ENCODE data around the gene CLEC9A.

CLEC9A gene

GRCh38 chr12:10052193-10052913 is 21.9 kb downstream of the CLEC9A start:
- TF ChIP-seq, protein P1, sequence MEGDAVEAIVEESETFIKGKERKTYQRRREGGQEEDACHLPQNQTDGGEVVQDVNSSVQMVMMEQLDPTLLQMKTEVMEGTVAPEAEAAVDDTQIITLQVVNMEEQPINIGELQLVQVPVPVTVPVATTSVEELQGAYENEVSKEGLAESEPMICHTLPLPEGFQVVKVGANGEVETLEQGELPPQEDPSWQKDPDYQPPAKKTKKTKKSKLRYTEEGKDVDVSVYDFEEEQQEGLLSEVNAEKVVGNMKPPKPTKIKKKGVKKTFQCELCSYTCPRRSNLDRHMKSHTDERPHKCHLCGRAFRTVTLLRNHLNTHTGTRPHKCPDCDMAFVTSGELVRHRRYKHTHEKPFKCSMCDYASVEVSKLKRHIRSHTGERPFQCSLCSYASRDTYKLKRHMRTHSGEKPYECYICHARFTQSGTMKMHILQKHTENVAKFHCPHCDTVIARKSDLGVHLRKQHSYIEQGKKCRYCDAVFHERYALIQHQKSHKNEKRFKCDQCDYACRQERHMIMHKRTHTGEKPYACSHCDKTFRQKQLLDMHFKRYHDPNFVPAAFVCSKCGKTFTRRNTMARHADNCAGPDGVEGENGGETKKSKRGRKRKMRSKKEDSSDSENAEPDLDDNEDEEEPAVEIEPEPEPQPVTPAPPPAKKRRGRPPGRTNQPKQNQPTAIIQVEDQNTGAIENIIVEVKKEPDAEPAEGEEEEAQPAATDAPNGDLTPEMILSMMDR (IDR thresholded peaks at IDR 0.05; ENCODE audit: insufficient read depth, low read length, missing control alignments) = no peak
- DNase-seq (ENCODE audit: low read depth, low spot score) = no peak
- CTCF ChIA-PET = no interaction called here
- POLR2A ChIA-PET = no interaction called here
- H3K4me3 ChIP-seq (ENCODE audit: low read depth, low read length) = no peak overlapping the region

- ChIA-PET CTCF (no interaction called here), POLR2A (no interaction called here)
- no peak overlapping the region for H3K4me3 ChIP-seq (ENCODE audit: low read depth, low read length)
- TF ChIP-seq, protein P1 (IDR thresholded peaks at IDR 0.05; ENCODE audit: insufficient read depth, low read length, missing control alignments) = no peak
- DNase-seq (ENCODE audit: low read depth, low spot score) = no peak
These were observed 27.9 kb downstream of the CLEC9A start for GRCh38 chr12:10058387-10058786.

DNA sequence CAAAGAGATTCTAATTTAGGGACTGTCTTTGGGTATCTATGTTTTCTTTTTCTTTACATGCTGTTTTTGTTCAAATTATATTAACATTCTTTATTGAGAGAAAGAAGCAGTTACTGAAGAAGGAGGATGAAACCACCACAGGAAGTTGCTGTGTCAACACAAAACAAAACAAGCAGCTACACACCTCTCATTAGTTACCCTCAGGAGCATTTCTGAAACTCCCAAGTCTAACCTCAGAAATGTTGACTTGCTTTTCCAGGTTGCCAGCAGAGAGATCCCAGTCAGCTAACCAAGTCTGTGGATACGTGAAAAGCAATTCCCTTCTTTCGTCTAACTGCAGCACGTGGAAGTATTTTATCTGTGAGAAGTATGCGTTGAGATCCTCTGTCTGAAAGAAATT is 34.8 kb downstream of the CLEC9A start:
- CTCF ChIA-PET = no interaction called here

GRCh38 chr12:10067264-10067663 is 36.8 kb downstream of the CLEC9A start:
- ChIA-PET POLR2A (no interaction called here), CTCF (interaction anchor here (2.4 kb wide), 1 partner anchor 33 kb away, joined by 7 read pairs; no protein-coding TSS in a partner anchor)
- DNase-seq (ENCODE audit: low read depth, low spot score) = no peak
- no peak overlapping the region for H3K4me3 ChIP-seq (ENCODE audit: low read depth, low read length)
- TF ChIP-seq, protein P1 (IDR thresholded peaks at IDR 0.05; ENCODE audit: insufficient read depth, low read length, missing control alignments) = no peak

More for the DNA sequence above, 34.8 kb downstream of the CLEC9A start:
- no peak overlapping the region for H3K4me3 ChIP-seq (ENCODE audit: low read depth, low read length)
- TF ChIP-seq, protein P1 (IDR thresholded peaks at IDR 0.05; ENCODE audit: insufficient read depth, low read length, missing control alignments) = no peak
- POLR2A ChIA-PET = no interaction called here
- DNase-seq (ENCODE audit: low read depth, low spot score) = no peak

DNA sequence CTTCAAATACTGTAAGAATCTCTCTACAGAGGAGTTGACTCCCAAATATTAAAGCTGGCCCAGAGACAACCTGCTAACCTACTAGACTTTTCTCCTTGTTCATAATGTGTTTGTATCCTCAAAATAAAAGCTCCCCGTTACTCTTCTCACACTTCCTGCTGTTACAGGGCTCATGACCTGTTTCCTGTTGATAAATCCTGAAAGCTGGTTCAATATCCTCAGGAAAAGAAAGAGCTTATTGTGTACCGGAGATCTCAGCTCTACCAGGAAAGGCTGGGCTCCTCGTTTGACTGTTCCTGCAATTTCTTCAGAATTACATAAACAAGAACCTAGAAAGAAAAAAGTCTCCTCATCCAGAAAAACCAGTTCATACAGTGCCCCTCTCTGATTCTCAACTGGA is 37.5 kb downstream of the CLEC9A start:
- ChIA-PET CTCF (interaction anchor here (2.4 kb wide), 1 partner anchor 33 kb away, joined by 7 read pairs; no protein-coding TSS in a partner anchor), POLR2A (no interaction called here)
- TF ChIP-seq, protein P1 (IDR thresholded peaks at IDR 0.05; ENCODE audit: insufficient read depth, low read length, missing control alignments) = no peak
- H3K4me3 ChIP-seq (ENCODE audit: low read depth, low read length) = no peak overlapping the region
- DNase-seq (ENCODE audit: low read depth, low spot score) = no peak

GRCh38 chr12:10068644-10069043 is 38.2 kb downstream of the CLEC9A start:
- TF ChIP-seq, protein P1 (IDR thresholded peaks at IDR 0.05; ENCODE audit: insufficient read depth, low read length, missing control alignments) = no peak
- CTCF ChIA-PET = interaction anchor here (1.2 to 2.4 kb wide), 2 partner anchors 34 to 318 kb away, joined by 3 to 7 read pairs; no protein-coding TSS in a partner anchor
- no peak for DNase-seq (ENCODE audit: low read depth, low spot score)
- no peak overlapping the region for H3K4me3 ChIP-seq (ENCODE audit: low read depth, low read length)
- POLR2A ChIA-PET = no interaction called here

Measured in AG04449 (cell line).